NCI-H510A (cell line): ENCODE data around the gene MMD2.
A peak's percentile ranks its signal among the peaks of the same experiment; 100 is the strongest.
"Not testable (repeated sequence)": the region's sequence is repeated elsewhere in the genome, so short reads cannot be mapped to it uniquely, and the experiment has no call there.

ENCODE experiments used
- DNase-seq: peaks from one replicate; lab custom pipeline; 2025; lab: John Stamatoyannopoulos, UW

MMD2 gene

DNA sequence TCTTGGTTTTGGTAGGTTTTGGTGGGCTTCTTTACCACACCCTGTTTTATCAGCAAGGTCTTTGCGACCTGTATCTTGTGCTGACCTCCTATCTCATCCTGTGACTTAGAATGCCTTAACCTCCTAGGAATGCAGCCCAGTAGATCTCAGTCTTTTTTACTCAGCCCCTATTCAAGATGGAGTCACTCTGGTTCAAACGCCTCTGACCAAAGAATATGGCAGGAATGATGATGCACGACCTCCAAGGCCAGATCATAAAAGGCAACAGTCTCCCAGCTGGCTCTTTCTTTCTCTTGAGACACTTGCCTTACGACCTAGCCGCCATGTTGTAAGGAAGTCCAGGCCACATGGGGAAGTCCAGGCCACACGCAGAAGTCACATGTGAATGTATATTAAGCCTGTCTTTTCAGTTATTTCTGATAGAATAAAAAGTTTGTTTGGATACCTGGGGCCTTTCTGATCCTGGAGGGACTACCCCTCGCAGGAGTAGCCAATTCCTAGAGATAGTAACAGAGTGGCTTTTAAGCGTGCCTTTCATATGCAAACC is 65.0 kb downstream of the MMD2 start:
- DNase-seq: no peak

DNA sequence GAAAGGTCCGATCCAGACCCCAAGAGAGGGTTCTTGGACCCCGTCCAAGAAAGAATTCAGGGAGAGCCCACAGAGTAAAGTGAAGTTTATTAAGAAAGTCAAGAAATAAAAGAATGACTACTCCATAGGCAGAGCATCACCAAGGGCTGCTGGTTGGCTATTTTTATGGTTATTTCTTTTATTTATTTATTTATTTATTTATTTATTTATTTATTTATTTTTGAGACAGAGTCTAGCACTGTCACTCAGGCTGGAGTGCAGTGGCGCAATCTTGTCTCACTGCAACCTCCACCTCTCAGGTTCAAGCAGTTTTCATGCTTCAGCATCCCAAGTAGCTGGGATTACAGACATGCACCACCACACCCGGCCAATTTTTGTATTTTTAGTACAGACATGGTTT is 65.8 kb downstream of the MMD2 start:
- not testable (repeated sequence) for DNase-seq

DNA sequence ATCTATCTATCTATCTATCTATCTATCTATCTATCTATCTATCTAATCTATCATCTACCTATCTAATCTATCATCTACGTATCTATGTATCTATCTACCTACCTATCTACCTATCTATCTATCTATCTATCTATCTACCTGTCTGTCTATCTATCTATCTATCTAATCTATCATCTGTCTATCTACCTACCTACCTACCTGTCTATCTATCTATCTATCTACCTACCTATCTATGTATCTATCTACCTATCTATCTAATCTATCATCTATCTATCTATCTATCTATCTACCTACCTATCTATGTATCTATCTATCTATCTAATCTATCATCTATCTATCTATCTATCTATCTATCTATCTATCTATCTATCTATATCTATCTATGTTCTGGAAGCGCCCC is 67.5 kb downstream of the MMD2 start:
- not testable (repeated sequence) for DNase-seq

DNA sequence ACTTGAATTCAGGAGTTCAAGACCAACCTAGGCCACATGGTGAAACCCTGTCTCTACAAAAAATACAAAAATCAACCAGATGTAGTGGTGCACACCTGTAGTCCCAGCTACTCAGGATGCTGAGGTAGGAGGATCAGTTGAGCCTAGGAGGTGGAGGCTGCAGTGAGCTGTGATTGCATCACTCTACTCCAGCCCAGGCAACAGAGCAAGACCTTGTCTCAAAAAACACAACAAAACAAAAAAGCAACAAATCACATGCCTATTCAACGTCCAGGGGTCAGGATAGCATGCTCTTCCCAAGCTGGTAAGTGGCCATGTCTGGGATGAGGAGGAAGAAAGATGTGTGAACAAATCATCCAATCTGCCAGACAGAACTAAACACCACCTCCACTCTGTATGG is 69.3 kb downstream of the MMD2 start:
- no peak for DNase-seq

DNA sequence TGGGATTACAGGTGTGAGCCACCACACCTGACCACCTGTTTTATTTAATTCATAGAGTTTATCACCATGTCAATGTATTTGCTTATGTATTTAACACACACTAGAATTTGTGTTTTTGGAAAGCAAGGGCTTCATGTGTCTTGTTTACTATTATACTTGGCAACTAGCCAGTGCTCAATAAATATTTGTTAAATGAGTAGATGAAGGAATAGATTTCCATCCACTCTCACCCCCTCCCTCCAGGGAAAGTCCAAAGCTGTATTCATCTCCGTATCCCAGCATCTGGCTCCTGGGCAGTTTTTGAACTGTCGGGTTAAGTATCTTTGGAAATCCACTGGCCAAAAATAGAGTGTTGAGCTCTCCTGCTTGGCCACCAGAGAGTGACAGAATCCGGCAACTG is 70.8 kb downstream of the MMD2 start:
- no peak for DNase-seq

DNA sequence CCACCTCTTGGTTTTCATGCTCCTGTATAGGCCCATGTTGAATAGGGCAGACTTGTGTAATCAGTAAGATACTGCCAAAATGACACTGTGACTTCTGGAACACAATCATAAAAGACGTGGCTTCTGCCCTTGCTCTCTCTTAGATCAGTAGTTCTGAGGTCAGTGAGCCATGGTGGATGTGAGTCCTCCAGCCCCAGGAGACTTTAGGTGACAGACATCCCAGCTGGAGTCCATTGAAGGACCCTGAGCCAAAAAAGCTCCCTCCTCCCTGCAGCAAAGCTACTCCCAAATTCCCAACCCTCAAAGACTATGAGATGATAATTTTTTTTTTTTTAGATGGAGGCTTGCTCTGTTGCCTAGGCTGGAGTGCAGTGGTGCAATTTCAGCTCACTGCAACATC is 72.3 kb downstream of the MMD2 start:
- no peak for DNase-seq

DNA sequence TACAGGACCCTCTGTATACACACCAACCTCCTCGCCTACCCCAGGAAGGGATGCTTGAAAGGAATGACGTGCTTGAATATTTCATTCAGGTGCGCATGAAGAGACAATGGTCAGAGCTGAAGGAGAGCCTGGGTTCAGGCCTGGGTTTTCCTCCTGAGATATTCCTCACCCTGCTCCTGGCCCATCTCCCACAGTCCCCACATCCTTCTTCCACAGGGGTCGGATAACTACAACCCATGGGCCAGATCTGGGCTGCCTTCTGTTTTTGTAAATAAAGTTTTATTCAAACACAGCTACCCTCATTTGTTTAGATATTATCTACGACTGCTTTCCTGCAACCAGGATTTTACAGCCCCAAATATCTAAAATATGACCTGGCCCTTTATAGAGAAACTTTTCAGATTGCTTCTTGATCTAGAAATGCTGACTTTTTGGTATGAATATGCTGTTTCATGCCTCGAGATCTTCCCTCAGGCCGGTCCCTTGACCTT is 73.6 kb downstream of the MMD2 start:
- no peak for DNase-seq

DNA sequence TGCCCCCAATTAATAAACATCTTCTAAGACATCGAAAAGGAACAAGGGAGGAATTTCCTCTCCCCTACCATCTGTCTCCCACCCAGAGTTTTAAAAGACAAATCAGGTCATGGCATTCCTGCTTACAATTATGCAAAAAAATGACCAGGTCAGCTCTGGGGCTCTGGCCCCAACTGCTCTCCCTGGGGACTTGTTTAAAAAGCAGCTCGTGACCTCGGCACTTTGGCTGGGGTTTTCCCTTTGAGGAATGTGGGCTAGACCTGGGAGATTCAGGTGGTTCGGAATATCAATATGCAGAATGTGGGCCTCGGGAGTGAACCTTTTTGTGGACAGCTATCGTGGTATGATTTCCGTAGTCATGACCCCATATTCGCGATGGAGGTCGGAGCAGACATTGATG is 74.8 kb downstream of the MMD2 start:
- DNase-seq: no peak

DNA sequence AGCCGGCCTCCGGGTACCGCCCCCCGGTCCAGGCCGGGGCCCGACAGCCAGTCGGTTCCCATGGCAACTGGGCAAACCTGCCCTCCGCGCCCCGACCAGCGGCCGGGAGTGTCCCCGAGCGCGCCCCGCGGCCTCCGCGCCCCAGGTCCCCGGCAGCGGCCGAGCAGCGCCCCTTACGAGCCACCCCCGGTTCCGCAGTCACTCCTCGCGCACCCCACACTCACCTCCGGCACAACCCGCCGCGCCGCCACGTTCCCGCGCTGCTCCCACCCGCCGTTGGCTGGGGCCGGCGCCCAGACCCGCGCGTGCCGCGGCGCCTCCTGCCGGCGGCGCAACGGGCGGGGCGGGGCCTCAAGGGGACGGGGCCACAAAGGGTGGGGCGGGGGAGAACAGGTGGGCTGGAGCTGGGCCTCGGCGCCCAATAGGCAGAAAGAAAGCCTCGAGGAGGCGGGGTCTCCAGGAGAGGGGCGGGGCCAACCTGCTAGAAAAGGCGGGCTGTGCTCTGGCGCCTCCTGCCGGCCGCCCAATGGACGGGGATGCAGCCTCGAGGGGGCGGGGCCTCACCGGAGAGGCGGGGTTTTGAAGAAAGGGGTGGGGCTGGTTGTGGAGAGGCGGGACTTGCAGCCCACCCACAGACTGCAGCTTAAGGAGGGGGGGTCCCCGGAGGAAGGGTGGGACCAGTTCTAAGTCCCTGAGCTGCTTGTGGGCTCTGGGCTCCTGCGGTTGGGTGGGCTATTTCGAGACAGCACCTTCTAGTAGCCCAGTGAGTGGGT is 75.4 kb downstream of the MMD2 start, which contains the start of gene RADIL:
RADIL (minus strand) TSS at position 345 of the 773 bp plus-strand sequence. CDS start 5,577 bp downstream, outside the sequence.
- peak; percentile 53 for DNase-seq

DNA sequence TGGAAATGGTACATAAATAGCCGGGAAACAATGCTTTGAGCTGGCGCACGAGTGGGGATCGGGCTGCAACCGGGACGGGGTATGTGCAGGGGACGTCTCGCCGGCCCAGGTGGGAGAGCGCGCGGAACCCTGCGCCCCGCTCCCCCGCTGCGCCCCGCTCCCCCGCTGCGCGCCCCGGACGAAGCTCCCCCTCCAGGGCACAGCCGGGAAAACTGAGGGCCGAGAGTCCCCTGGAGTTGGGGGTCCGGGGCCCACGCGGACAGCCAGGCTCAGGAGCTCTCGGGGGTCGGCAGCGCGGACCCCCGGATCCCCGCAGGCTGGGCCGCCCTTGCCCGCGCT is 76.0 kb downstream of the MMD2 start:
- no peak for DNase-seq

DNA sequence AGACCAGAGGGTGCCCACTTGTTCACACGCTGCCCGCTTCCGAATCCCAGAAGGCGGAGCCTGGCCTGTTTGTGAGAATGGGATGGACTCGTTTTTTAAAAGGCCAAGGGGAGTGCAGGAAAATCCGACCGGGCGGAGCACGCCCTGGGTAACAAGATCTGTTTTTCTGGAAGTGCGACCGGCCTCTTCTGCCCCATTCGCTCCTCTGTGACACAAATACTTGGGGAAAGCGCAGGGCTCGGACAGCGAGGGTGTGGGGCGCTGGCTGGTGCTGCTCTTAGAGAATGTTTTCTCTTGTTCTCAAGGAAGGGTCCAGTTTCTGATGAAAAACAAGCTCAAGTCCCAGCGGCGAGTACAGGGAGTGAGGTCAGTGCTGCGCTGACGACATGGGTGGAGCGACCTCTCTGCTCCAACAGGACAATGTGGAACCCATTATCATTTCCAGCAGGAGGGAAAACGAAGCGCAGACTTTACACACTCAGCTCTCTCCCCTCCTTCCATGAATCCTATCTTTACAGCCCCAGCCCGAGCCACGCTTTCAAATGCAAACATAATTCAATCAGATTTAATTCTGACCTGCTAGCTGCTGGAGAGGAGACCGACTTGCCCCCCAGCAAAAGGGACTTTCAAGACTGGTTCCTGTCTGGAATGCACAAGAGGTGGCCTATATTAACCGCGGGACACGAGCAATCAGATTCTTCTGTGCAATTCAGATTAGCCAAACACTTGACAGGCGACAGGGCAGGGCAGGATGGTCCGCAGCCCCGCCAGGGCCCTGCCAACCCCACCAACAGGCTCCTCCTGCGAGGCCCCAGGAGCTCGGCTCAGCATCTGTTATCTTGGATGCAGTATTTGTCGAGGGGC is 76.6 kb downstream of the MMD2 start:
- no peak for DNase-seq

DNA sequence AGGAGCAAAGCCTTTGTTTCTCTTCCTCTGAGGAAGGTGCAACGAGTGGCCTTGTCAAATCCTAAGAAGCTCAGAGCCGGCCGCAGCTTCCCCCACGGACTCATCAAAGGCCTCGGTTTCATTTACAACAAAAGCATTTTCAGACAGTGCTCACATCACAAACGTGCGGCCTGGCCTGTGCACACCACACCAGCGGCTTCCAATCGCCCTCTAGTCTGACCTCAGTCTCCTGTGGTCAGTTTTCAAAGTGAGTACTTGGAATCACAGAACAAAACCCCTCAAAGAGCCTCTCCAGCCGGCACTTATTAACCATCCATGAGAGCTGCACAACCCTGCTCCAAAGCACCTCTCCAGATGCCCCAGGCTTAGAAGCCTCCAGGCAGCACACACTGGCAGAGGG is 78.8 kb downstream of the MMD2 start:
- DNase-seq: no peak

DNA sequence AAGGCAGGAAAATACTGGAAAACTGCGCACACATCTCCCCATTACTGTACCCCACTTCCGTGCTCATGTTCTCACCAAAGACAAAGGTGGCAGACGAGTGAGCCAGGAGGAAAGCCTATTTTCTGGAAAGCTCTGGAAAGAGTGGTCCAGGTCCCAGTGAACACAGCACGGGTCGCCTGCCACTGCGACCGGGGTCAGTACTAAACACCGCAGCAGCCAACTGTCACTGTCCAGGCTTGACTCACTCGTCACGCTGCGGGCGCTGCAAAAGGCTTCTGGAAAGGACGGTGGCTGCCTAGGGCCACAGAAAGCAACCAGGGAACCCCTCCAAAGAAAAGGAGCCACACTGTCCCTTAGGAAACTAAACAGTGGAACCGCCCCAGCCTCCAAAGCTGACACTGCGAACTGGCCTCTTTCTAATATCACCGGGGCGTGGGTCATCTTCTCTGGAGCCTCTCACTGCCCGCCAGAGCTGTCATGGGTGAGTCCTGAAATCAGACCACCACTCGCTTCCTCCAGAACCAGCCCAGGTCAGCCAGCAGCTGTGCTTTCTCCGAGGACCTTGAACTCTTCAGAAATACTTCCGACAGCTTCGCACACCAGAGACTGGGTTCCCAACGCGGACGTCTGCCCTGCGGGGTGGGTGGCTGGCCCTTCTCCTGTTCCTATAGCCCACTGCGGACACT is 79.4 kb downstream of the MMD2 start:
- DNase-seq: no peak

DNA sequence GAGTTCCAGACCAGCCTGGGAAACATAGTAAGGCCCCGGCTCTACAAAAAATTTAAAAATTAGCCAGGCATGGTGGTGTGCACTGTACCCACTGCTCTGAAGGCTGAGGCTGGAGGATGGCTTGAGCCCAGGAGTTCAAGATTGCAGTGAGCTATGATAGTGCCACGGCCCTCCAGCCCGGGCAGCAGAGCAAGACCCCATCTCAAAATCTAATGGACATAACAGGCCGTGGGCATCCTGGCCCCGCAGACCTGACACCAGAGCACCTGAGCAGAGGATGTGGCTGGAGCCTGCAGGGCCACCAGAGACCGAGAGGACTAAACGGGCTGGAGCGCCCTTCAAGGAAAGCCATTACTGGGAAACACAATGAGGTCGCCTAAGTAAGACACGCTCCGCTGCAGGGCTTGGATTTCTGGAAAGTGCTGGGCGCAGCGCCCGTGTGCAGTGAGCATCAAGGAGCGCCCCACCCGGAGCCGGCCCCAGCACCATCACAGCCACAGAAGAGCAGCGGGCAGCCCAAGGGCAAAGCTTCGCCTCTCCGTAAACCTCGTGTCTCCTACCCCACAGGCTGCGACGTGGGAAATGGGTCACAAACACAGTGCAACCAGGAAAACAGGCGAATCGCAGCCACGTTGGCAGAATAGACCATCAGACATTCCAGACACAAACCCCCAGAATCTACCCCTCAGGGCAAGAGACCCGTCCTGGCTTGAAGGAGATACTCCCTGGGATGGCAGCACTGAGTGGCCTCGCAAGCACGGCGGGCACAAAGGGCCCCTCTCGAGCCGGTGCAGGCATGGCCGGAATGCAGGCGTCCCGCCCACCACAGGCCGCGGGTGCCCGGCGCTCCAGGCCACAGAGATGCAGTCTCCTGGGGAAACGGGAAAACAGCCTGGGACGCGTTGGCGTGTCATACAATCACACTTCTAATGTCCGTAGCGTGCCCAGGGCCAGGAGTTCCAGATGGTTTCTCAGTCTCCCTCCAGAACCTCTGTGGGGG is 80.4 kb downstream of the MMD2 start:
- DNase-seq: no peak

DNA sequence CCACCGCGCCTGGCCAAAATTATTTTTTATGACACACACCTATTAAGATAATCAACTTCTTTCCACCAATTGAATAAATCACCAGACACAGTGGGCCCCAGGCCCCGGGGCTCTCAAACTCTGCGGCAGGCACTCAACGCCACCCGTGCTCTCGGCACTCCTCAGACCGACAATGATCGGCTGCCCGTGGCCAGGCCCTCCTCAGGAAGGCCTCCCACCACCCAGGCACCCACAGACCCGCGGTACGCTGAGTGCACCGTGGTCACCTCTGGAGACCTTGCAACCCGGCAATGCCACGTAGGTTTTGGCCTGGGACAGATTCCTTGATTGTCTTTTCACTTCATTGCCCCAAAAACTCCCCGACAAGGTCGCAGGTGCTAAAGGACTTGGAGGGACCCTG is 82.4 kb downstream of the MMD2 start:
- DNase-seq: no peak

DNA sequence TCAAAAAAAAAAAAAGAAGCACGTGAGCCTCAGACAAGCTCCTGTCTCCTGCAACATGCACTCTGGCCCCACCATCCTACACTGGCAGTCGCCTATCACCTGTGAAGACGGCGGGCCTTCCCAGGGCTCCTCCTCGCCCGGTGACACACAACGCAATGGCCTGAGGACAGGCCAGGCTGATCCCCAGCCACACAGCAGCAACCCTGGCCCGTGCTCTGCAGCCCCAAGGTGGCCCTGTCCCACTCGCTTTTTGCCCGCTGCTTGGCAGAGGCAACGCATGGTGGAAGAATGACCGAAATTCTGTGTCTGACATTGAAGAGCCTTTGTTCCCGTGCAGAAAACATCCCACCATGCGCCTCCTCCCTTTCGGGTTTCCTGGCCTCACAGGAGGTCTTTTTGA is 83.6 kb downstream of the MMD2 start:
- DNase-seq: no peak

DNA sequence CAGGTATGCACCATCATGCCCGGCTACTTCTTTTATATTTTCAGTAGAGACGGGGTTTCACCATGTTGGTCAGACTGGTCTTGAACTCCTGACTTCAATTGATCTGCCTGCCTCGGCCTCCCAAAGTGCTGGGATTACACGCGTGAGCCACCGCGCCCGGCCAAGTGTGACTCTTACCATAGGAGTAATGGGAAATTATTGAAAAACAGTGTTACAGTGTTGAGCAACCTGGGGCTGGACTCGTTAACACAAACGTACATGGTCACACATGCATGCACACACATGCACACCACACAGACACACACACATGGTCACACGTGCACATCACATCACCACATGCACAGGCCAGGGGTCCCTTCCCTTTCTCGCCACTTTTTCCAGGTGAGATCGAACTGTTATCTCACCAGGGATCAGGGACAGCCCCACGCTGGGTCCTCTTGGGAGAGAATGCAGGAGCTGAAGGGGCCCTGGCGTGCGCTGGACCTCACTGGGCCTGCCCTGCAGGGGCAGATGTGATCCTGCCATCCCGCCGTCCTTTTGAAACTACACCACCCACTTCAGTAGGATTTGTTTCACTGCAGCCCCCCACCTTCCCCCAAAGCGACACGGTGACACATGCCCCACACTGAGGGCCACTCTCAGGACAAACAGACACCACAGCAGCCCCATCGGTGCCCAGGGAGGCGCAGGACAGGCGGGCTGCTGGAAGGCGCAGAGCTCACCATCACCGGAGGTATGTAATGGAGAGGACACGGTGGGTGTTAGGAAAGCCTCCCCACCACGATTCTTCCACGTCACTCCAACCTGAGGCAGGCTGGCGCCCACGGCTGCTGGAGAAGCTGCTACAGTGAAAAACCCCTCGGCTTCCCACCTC is 85.7 kb downstream of the MMD2 start:
- no peak for DNase-seq

DNA sequence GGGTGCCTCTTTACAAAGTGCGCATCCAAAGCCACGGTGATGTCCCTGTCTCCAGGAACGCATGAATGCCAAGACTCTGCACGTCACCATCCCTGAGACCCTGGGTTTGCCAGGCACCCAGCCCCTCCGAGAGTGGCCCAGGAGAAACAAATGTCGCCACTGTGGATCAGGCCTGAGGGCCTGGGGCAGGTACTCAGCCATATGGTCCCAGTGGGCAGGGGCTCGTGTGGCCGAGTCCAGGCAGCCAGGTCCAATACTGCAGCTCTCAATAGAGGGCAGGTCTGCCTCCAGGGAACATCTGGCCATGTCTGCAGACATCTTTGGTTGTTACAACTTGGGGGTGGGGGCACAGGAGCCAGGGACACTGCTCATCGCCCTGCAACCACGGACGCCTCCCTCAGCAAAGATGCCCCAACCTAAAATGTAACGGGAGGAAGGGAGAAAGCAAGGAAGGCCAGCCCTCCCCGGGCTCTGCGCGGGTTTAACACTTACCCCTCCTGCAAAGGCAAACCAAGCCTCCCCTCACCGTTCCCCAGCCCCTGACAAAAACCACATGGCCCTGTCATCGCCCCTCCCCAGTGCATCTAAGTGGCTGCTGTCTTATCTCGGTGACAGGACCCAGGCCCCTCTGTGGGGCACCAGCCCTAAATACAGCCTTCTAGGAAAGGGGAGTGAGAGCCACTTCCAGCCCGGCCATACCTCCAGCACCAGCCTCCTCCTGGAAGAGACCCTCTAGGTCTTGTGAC is 86.9 kb downstream of the MMD2 start:
- DNase-seq: no peak

DNA sequence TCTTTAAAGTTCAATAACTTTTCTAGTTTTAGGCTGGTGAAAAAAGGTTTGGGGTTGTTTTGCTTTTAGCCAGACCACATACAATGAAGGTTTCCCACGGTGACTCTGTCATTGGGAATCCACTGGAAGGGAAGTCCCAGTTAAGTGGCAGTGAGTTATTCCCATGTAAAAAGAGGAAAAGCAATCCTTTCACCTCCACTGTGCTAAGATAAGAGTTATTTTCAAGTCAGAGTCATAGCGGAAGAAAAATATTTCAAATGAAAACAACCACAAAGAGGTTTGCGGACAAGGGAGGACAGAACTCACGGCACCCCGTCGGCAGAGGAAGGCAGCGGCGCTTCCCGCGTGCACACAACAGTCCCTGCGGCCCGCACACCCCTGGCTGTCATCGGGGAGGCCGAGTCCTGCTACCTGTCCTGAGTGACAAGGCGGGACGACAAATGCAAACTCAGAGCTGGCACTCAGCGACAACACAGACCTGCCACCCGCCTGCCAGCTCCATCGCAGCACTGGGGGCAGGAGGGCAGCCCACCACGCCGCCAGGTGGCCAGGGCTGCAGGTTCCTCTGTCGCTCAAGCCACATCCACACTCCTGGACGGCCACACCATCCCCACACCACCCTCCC is 87.8 kb downstream of the MMD2 start:
- no peak for DNase-seq
